BE2C (cell line): ENCODE results near the gene ATP6V1D.

ENCODE experiments used
- DNase-seq: peaks from one replicate; pipeline ENCODE4 v3.0.0-alpha.2; 2020
- H3K27me3 ChIP-seq: fragments of 250-450 bp; sonication (Bioruptor Pico); 2 replicates; pipeline ENCODE4 v1.5.1; 2020; ENCODE audit warnings: mild to moderate bottlenecking
- H3K36me3 ChIP-seq: fragments of 250-450 bp; sonication (Bioruptor Pico); 2 replicates; pipeline ENCODE4 v1.5.1; 2020; ENCODE audit warnings: mild to moderate bottlenecking
- H3K4me1 ChIP-seq: fragments of 250-450 bp; sonication (Bioruptor Pico); 2 replicates; pipeline ENCODE4 v1.5.1; 2020
- H3K4me3 ChIP-seq: 2 replicates; pipeline ENCODE4 v1.5.1; 2011; ENCODE audit warnings: low read depth, low read length
- H3K9me3 ChIP-seq: fragments of 250-450 bp; sonication (Bioruptor Pico); 2 replicates; pipeline ENCODE4 v1.5.1; 2020
- CTCF ChIP-seq: IDR thresholded peaks from 2 replicates; pipeline ENCODE4 v1.5.1; 2012; ENCODE audit warnings: mild to moderate bottlenecking, low read depth, low read length

ATP6V1D gene

GRCh38 chr14:67373347-67373746, 13.7 kb upstream of the ATP6V1D start:
- H3K36me3 ChIP-seq: peaks cover 94% of the 10 kb centered on the region
- H3K4me3 ChIP-seq: no peak overlapping the region
- H3K27me3 ChIP-seq: no peaks in the 10 kb centered on the region
- DNase-seq: no peak
- TF ChIP-seq CTCF: no peak
- H3K4me1 ChIP-seq: no peaks in the 10 kb centered on the region
- H3K9me3 ChIP-seq: no peaks in the 10 kb centered on the region

DNA sequence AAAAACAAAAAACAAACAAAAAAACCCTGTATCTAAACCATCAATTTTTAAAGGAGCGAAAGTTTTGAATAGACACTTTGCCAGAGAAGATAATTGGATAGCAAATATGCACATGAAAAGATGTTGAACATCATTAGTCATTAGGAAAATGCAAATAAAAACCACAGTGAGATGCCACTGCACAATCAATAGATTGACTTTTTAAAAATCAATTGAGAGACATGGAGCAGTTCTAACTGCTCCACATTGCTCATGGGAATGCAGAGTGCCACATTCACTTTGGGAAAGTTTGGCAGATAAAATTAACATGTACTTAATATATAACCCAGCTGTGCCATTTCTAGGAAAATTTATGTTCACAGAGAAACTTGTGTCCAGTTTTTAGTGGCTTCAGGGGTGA, 13.2 kb upstream of the ATP6V1D start:
- Histone ChIP-seq H3K4me3 (no peak overlapping the region), H3K36me3 (peaks cover 96% of the 10 kb centered on the region), H3K27me3 (no peaks in the 10 kb centered on the region), H3K4me1 (no peaks in the 10 kb centered on the region), H3K9me3 (no peaks in the 10 kb centered on the region)
- no peak for TF ChIP-seq CTCF
- no peak for DNase-seq

GRCh38 chr14:67371247-67372148, 11.9 kb upstream of the ATP6V1D start:
- Histone ChIP-seq H3K4me1 (no peaks in the 10 kb centered on the region), H3K27me3 (no peaks in the 10 kb centered on the region), H3K9me3 (no peaks in the 10 kb centered on the region), H3K36me3 (peaks cover 96% of the 10 kb centered on the region), H3K4me3 (no peak overlapping the region)
- no peak for TF ChIP-seq CTCF
- DNase-seq: no peak

GRCh38 chr14:67370830-67371229, 11.2 kb upstream of the ATP6V1D start:
- no peak overlapping the region for H3K4me3 ChIP-seq
- no peaks in the 10 kb centered on the region for H3K9me3 ChIP-seq
- DNase-seq: no peak
- H3K4me1 ChIP-seq: no peaks in the 10 kb centered on the region
- peaks cover 96% of the 10 kb centered on the region for H3K36me3 ChIP-seq
- H3K27me3 ChIP-seq: no peaks in the 10 kb centered on the region
- no peak for TF ChIP-seq CTCF

- no peak for TF ChIP-seq CTCF
- Histone ChIP-seq H3K9me3 (no peaks in the 10 kb centered on the region), H3K4me3 (no peak overlapping the region), H3K36me3 (peaks cover 64% of the 10 kb centered on the region), H3K4me1 (no peaks in the 10 kb centered on the region), H3K27me3 (no peaks in the 10 kb centered on the region)
- DNase-seq: no peak
Observed at GRCh38 chr14:67365476-67365875, 5.9 kb upstream of the ATP6V1D start.

DNA sequence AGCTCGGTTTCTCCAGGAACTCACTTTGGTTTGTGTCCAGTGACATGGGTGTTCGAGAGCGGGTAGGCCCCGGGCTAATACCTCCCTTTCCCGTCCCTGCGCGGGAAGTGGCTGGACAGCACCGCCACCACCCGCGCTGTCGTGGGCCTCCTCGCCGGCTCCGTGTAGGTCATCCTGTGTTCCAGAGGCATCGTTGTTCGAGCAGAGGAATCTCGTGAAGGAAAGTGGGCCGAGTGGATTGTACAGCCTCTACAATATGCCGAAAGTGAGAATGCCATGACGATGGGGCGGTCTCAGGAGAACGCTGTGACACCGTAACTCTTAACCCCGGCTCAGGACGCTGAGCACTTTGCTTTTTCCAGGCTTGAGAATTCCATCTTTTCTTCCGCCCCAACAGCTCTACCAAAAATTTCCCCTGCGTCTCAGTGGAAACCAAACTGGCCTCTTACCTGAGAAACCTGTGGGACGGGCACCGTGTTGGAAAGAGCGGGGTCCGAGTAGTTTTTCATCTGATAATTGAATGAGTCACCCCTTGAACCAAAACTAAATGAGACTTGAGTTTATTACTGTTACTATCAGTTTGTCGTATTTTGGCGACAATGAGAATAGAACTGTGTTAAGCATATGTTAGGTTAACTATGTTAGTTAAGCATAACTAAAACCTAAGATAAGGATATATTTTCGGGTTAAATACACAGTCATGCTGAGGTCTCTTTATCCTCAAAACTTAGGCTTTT, 1.0 kb upstream of the ATP6V1D start:
- no peak for DNase-seq
- Histone ChIP-seq H3K4me3 (peak overlapping the region; percentile 98), H3K4me1 (no peaks in the 10 kb centered on the region), H3K36me3 (peaks cover 17% of the 10 kb centered on the region), H3K27me3 (no peaks in the 10 kb centered on the region), H3K9me3 (no peaks in the 10 kb centered on the region)
- TF ChIP-seq CTCF: no peak
